ENCODE data around the gene TUB.

- TF ChIP-seq CTCF (conservative IDR thresholded peaks at IDR 0.05) (no peak), EZH2 (IDR thresholded peaks at IDR 0.05; ENCODE audit: low read depth) (no peak)
These were observed 21.4 kb upstream of the TUB start for GRCh38 chr11:8059571-8060011.
